ENCODE measurements around the gene MBD3L3.
A peak's percentile ranks its signal among the peaks of the same experiment; 100 is the strongest.
"Not testable (repeated sequence)": the region's sequence is repeated elsewhere in the genome, so short reads cannot be mapped to it uniquely, and the experiment has no call there.

The MBD3L3 gene

DNA sequence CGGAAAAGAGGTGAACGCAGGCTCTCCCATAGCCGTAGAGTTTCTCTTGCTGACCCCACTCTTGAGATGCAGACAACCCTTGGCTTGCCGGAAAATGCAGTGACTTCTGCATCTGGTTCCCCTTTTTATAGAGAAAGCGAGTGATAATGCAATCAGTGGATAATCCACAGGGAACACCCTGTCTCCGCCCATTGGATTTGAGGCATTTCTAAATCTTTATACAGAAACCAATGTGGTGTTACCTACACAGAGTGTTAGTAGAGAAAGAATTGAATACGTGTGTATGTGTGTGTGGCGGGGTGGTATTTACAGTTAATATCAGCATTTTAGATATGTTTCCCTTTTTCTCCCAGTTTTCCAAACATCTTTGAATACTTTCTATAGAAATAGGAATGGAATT is at the start of gene MBD3L3:
Gene MBD3L3, minus strand, starts transcription at position 101 of the 400 bp plus-strand sequence. Its CDS starts 71 bp downstream, at position 30.
- DNase-seq = not testable (repeated sequence)

- DNase-seq = no peak
Observed at GRCh38 chr19:7106711-7107657, 48.5 kb upstream of the MBD3L3 start.

- DNase-seq = no peak
Observed at GRCh38 chr19:7104747-7105447, 46.4 kb upstream of the MBD3L3 start.

GRCh38 chr19:7101498-7102253 is 43.2 kb upstream of the MBD3L3 start:
- DNase-seq = no peak

DNA sequence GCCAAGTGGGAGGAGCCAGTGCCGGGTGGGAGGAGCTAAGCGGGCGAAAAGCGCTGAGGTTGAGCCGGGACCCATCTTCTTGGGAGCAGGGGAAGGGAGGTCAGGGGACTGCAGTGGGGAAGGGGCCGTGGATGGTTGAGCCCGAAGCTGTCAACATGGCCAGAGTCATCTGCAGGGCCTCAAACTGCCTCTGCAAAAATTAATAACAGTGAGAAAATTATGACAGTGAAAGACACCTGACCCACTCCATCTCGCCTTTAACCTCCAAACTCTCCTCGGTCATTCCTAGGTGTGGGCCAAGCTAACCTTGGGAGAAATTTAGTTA is 41.1 kb upstream of the MBD3L3 start:
- DNase-seq = no peak

- peak; percentile 94 for DNase-seq
Observed at GRCh38 chr19:7098701-7099596, 40.5 kb upstream of the MBD3L3 start.

DNA sequence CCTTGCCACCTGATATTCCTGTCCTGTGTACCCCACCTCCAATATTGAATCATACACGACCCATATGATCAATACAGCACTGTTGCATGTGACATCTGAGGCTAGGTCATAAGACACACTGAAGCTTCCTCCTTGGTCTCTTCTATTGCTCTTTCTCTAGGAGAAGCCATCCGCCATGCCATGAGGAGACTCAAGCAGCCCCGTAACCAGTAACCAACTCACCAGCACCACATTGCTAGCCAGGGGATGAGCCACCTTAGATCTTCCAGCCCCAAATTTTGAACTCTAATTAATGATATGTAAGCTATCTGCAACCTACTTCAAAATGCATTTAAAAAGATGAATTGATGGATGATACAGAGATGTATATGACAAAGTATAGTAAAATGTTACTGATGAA is 39.6 kb upstream of the MBD3L3 start:
- no peak for DNase-seq

- DNase-seq = no peak
Observed at GRCh38 chr19:7088999-7089398, 30.5 kb upstream of the MBD3L3 start.

DNA sequence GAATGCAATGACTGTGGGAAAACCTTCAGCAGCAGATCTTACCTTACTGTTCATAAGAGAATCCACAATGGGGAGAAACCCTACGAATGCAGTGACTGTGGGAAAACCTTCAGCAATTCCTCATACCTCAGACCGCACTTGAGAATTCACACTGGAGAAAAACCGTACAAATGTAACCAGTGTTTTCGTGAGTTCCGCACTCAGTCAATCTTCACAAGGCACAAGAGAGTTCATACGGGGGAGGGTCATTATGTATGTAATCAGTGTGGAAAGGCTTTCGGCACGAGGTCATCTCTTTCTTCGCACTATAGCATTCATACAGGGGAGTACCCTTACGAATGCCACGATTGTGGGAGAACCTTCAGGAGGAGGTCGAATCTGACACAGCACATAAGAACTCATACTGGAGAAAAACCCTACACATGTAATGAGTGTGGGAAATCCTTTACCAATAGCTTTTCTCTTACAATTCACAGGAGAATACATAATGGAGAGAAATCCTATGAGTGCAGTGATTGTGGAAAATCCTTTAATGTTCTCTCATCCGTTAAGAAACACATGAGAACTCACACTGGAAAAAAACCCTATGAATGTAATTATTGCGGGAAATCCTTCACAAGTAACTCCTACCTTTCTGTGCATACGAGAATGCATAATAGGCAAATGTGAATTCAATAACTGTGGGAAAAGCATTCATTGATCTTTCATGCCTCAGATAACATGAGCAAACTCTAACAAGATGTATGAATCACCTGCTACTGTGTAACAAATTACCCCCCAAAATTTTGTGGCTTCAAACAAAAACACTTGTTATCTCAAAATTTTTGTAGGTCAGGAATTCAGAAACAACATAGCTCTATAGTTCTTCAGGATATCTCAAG is 24.8 kb upstream of the MBD3L3 start:
- no peak for DNase-seq

DNA sequence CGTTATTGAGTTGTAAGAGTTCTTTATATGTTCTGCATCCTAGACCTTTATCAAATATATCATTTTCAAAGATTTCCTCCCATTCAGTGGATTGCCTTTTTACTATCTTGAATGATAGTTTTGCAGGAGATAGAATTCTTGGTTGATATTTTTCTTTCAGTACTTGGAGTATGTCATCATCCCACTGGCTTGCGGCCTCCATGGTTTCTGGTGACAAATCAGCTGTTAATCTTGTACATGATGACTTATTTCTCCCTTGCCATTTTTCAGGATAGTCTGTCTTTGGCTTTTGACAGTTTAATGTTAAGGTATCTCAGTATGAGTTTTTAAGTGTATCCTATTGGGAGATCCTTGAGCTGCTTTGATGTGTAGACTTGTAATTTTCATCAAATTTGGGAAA is 19.5 kb upstream of the MBD3L3 start:
- no peak for DNase-seq

GRCh38 chr19:7076151-7076550 is 17.7 kb upstream of the MBD3L3 start:
- DNase-seq = no peak

DNA sequence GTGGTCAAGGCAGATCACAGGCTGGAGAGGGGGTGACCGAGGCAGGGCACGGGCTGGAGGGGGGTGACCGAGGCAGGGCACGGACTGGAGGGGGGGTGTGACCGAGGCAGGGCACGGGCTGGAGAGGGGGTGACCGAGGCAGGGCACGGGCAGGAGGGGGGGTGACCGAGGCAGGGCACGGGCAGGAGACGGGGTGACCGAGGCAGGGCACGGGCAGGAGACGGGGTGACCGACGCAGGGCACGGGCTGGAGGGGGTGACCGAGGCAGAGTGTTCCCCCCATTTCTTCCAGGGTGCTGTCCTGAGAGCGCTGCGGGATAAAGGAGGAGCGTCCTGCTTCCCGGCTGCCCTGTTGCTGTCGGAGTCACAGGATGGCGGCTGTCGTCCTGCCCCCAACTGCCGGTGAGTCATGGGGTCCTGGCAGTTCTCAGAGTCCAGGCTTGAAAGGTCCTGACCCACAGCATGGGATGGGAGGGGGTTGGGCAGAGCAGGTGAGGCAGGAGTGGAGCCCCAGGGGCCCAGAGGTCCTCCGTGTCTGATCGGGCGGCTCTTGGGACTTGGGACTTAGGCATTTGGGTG is 16.3 kb upstream of the MBD3L3 start:
- no peak for DNase-seq

DNA sequence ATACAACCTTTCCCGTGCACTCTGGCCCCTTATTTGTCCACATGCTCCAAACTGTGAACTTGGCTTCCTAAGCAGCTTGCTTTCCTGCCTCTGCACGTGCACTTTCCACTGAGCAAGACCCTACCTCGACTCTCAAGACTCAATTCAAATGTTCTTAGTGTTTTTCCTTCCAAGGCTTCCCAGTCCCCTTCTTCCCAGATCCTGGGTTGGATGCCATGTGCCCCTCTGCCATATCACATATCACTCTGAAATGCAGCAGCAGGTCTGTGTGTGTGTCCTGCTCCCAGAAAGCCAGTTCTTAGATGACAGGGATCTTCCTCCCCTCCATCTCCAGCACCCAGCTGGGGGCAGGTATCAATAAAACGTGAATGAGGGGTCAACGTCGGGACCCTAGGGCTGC is 14.1 kb upstream of the MBD3L3 start:
- no peak for DNase-seq

GRCh38 chr19:7069904-7070226 is 11.4 kb upstream of the MBD3L3 start:
- no peak for DNase-seq

GRCh38 chr19:7069042-7069903 is 10.8 kb upstream of the MBD3L3 start, which contains the start of gene ZNF557:
Gene ZNF557 (plus strand): TSS chr19:7069703. CDS start chr19:7075075, 5,372 bp downstream.
- peak; percentile 58 for DNase-seq

DNA sequence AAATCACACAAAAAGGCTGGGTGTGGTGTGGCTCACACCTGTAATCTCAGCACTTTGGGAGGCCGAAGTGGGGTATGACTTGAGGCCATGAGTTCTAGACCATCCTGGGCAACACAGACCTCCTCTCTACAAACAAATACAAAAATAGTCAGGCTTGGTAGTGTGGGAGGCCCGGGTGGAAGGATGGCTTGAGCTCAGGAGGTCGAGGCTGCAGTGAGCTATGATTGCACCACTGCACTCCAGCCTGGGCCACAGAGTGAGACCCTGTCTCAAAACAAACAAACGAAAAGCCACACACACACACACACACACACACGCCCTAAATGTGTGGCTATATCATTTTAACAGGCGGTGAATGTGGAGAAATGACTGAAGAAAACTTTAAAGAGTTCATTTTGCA is 10.1 kb upstream of the MBD3L3 start:
- DNase-seq = no peak

GRCh38 chr19:7067716-7068115 is 9.2 kb upstream of the MBD3L3 start:
- DNase-seq = no peak

DNA sequence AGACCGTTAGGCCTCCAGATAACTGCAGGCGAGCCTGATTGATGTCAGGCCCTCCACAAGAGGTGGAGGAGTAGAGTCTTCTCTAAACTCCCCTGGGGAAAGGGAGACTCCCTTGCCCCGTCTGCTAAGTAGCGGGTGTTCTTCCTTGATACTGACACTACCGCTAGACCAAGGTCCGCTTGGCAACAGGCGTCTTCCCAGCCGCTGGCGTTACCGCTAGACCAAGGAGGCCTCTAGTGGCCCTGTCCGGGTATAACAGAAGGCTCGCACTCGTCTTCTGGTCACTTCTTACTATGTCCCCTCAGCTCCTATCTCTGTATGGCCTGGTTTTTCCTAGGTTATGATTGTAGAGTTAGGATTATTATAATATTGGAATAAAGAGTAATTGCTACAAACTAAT is 8.6 kb upstream of the MBD3L3 start:
- DNase-seq = not testable (repeated sequence)

DNA sequence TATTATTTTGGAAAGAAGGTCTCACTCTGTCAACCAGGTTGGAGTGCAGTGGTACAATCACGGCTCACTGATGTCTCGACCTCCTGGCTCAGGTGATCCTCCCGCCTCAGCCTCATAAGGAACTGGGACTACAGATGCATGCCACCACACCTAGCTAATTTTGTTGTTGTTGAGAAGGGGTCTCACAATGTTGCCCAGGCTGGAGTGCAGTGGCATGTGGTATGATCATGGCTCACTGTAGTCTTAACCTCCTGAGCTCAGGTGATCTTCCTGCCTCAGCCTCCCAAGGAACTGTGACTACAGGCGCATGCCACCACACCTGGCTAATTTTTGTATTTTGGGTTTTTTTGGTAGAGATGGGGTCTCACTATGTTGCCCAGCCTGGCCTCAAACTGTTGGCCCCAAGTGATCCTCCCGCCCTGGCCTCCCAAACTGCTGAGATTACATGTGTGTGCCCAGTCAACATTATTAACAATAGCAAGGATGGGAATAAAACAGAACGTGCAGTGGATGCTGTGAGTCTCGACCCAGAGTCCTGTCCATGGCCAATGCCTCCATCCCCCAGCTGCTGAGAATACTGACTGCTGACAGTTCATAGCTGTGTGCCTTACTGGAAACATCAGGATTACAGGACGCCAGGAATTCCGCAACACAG is 5.4 kb upstream of the MBD3L3 start:
- DNase-seq = no peak
